CD4-positive, alpha-beta T cell (primary cell): Measurements from ENCODE around the gene TMBIM1. TPM values are rescaled to one million over a fixed set of nuclear protein-coding genes. Genes with fewer than 3 reads are reported as not detected.
A peak's percentile ranks its signal among the peaks of the same experiment; 100 is the strongest.

Experiments used
- ATAC-seq: fragments of 200-7000 bp; cut with Tn5 transposase; one replicate; pipeline ENCODE4 v1.10.0; 2022; ENCODE audit warnings: mild to moderate bottlenecking; ENCODE audit not compliant: poor library complexity
- CTCF ChIA-PET: fragments of 350-600 bp; sonication (Branson Sonifier 250); formaldehyde crosslinking; loops from one replicate; lab custom pipeline; 2021; ENCODE audit warnings: antibody characterized with exemption, inconsistent platforms; lab: Charles Lee
- POLR2A ChIA-PET: fragments of 350-600 bp; sonication (Branson Sonifier 250); formaldehyde crosslinking; loops from one replicate; lab custom pipeline; 2021; ENCODE audit warnings: antibody characterized with exemption, inconsistent platforms; lab: Charles Lee
- DNase-seq, 14 experiments: peaks; one replicate each; pipeline ENCODE4 v3.0.0-alpha.2; 2013 to 2020; ENCODE audit warnings: mixed read lengths in 2 of 14
- H3K27ac ChIP-seq, 2 donors: one replicate each; pipeline versions ENCODE4 v1.5.1 to v1.7.0; 2013; ENCODE audit warnings: low read length in 2 of 2, low read depth in 1 of 2, mild to moderate bottlenecking in 1 of 2
- H3K27me3 ChIP-seq, 2 experiments: 1 replicate in 1 of 2; 2 replicates in 1 of 2; pipeline versions ENCODE4 v1.6.1 to v1.7.0; 2013; ENCODE audit warnings: low read length in 2 of 2, control low read depth in 1 of 2, mild to moderate bottlenecking in 1 of 2, moderate library complexity in 1 of 2; ENCODE audit not compliant: insufficient read depth in 2 of 2, control insufficient read depth in 1 of 2
- H3K36me3 ChIP-seq: one replicate; pipeline ENCODE4 v1.6.1; 2013; ENCODE audit warnings: low read length, control low read depth; ENCODE audit not compliant: insufficient read depth
- H3K4me1 ChIP-seq: one replicate; pipeline ENCODE4 v1.6.1; 2013; ENCODE audit warnings: low read length, control low read depth; ENCODE audit not compliant: insufficient read depth
- H3K4me3 ChIP-seq: one replicate; pipeline ENCODE4 v1.5.1; 2013; ENCODE audit warnings: mild to moderate bottlenecking, low read length, moderate library complexity
- H3K9me3 ChIP-seq, 2 experiments: 1 replicate in 1 of 2; 2 replicates in 1 of 2; pipeline versions ENCODE4 v1.6.1 to v1.7.0; 2013; ENCODE audit warnings: low read length in 2 of 2, mild to moderate bottlenecking in 2 of 2, control low read depth in 1 of 2, moderate library complexity in 1 of 2; ENCODE audit not compliant: control insufficient read depth in 1 of 2, insufficient read depth in 1 of 2
- H3K27ac Mint-ChIP-seq: one replicate; pipeline ENCODE4 v1.8.0; 2020; ENCODE audit warnings: mixed read lengths
- H3K27me3 Mint-ChIP-seq: one replicate; pipeline ENCODE4 v1.8.0; 2021; ENCODE audit warnings: mixed read lengths
- H3K36me3 Mint-ChIP-seq: one replicate; pipeline ENCODE4 v1.8.0; 2021; ENCODE audit warnings: low read depth, mixed read lengths
- H3K4me1 Mint-ChIP-seq: one replicate; pipeline ENCODE4 v1.8.0; 2021; ENCODE audit warnings: low read depth, mixed read lengths
- H3K4me3 Mint-ChIP-seq: one replicate; pipeline ENCODE4 v1.8.0; 2020; ENCODE audit warnings: mild to moderate bottlenecking, mixed read lengths
- H3K9me3 Mint-ChIP-seq: one replicate; pipeline ENCODE4 v1.8.0; 2020; ENCODE audit warnings: mixed read lengths
- intact Hi-C, 2 experiments: fragments of 100-400 bp; cut with DNase I in 1 of 2; cut with micrococcal nuclease in 1 of 2; formaldehyde crosslinking; loops; one replicate each; pipeline versions ENCODE4 v1.15.1 to v1.9.0; 2023 to 2025; cut with DNase I, micrococcal nuclease
- total RNA-seq, 174 experiments: library from RNA in 2 of 174; stranded (reverse) in 2 of 174; gene quantifications; one replicate each; pipeline ENCODE4 v1.2.3 and lab custom pipeline; 2021 to 2026
- TF ChIP-seq, protein P1 (sequence below): fragments of 200-600 bp; IDR thresholded peaks from one replicate; pipeline ENCODE4 v1.8.0; 2022; ENCODE audit warnings: antibody characterized with exemption, mild to moderate bottlenecking

TMBIM1 gene
- total RNA-seq, 2 experiments from 2014 or later: 99.2 to 102 TPM

DNA sequence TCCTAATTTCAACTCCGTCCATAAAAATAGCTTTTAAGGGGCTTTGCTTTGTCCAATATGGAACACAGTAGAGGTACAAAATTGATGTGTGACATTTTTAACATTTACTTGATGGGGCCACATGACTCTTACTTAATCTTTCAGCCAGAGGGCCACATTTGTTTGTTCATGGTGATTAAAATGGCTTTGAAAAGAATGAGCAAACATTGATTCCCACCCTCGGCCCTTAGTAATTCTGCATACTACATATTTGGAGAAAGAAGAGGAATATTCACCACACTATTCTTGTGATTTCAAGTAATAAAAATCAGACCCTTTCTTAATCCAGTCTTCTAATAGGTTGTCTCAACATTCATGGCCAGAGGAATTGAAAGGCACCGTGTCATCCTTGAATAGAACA lies 57.8 kb downstream of the TMBIM1 start:
- POLR2A ChIA-PET: interaction anchor here (0.7 to 1.4 kb wide), 2 partner anchors 13 to 425 kb away, joined by 3 to 5 read pairs; partner anchors contain the start of genes BCS1L and ZNF142
- Histone ChIP-seq H3K27me3 (no peaks in the 10 kb centered on the region), H3K4me1 (peaks cover 29% of the 10 kb centered on the region), H3K36me3 (peaks cover 94% of the 10 kb centered on the region), H3K27ac (no peak overlapping the region), H3K9me3 (no peaks in the 10 kb centered on the region), H3K4me3 (no peak overlapping the region)
- TF ChIP-seq, protein P1, sequence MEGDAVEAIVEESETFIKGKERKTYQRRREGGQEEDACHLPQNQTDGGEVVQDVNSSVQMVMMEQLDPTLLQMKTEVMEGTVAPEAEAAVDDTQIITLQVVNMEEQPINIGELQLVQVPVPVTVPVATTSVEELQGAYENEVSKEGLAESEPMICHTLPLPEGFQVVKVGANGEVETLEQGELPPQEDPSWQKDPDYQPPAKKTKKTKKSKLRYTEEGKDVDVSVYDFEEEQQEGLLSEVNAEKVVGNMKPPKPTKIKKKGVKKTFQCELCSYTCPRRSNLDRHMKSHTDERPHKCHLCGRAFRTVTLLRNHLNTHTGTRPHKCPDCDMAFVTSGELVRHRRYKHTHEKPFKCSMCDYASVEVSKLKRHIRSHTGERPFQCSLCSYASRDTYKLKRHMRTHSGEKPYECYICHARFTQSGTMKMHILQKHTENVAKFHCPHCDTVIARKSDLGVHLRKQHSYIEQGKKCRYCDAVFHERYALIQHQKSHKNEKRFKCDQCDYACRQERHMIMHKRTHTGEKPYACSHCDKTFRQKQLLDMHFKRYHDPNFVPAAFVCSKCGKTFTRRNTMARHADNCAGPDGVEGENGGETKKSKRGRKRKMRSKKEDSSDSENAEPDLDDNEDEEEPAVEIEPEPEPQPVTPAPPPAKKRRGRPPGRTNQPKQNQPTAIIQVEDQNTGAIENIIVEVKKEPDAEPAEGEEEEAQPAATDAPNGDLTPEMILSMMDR: no peak
- Mint-ChIP-seq H3K4me3 (no peak overlapping the region), H3K27me3 (no peaks in the 10 kb centered on the region), H3K4me1 (peaks cover 37% of the 10 kb centered on the region), H3K36me3 (peaks cover 92% of the 10 kb centered on the region), H3K9me3 (no peaks in the 10 kb centered on the region), H3K27ac (no peak overlapping the region)
- CTCF ChIA-PET: no interaction called here
- DNase-seq (no peak), ATAC-seq (no peak)
- intact Hi-C loops: no loop called here

DNA sequence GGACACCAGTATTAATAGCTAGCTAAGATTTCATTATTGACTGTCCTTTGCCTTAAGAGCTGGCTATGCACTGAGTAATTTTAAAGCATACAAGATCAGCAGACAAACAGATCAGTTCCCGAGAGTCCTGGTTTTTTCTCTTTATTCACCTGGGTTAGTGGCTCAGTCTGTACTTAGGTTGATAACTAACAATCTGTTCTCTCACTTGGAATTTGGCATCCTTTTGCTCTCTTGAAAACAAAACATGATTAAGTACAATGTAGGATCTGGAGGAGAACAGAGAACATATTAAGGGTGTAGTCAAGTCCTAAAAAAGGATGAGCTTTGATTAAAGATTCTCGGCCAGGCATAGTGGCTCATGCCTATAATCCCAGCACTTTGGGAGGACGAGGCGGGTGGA lies 58.8 kb downstream of the TMBIM1 start:
- Mint-ChIP-seq H3K27ac (peak overlapping the region; percentile 55), H3K27me3 (no peaks in the 10 kb centered on the region), H3K4me3 (no peak overlapping the region), H3K4me1 (peaks cover 47% of the 10 kb centered on the region), H3K9me3 (no peaks in the 10 kb centered on the region), H3K36me3 (peaks cover 92% of the 10 kb centered on the region)
- TF ChIP-seq, protein P1: no peak
- Histone ChIP-seq H3K27ac (no peak overlapping the region), H3K4me3 (no peak overlapping the region), H3K9me3 (no peaks in the 10 kb centered on the region), H3K4me1 (peaks cover 32% of the 10 kb centered on the region), H3K27me3 (no peaks in the 10 kb centered on the region), H3K36me3 (peaks cover 91% of the 10 kb centered on the region)
- ATAC-seq: no peak
- ChIA-PET CTCF (no interaction called here), POLR2A (interaction anchor here (0.8 to 1.4 kb wide), 2 partner anchors 12 to 51 kb away, joined by 4 to 5 read pairs; no protein-coding TSS in a partner anchor)
- intact Hi-C loops: loop anchor here in 1 of 2 experiments (2.0 kb wide), 1 partner anchor 15 kb away; no protein-coding TSS in a partner anchor
- no peak for DNase-seq

DNA sequence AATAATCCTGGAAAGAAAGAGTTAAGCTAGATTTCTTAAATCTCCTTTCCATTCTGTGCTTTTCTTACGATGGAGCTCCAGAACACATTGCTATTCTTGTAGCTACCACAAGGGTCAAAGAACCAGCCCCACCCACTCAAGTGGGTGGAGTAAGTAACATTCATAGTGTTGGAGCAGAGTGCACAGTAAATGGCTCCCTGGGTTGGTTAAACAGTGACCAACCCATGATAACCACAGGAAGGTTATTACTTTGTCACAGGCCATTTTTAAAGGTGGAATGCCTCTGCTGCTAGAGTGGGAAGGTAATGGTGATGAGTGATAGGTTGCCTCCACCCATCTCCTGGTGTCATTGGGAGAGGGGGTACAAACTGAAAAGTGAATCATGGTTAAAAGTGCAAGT lies 61.4 kb downstream of the TMBIM1 start:
- Histone ChIP-seq H3K9me3 (no peaks in the 10 kb centered on the region), H3K27ac (peak overlapping the region; percentile 51 to 60), H3K27me3 (no peaks in the 10 kb centered on the region), H3K4me3 (no peak overlapping the region), H3K4me1 (peaks cover 55% of the 10 kb centered on the region), H3K36me3 (peaks cover 84% of the 10 kb centered on the region)
- peak in 5 of 14 experiments; percentile 12 to 70 (median 59) for DNase-seq
- H3K27me3 Mint-ChIP-seq: no peaks in the 10 kb centered on the region
- H3K4me1 Mint-ChIP-seq: peaks cover 68% of the 10 kb centered on the region
- TF ChIP-seq, protein P1: peak; percentile 26
- ChIA-PET POLR2A (interaction anchor here (1.0 to 7.8 kb wide), 4 partner anchors 8 to 55 kb away, joined by 3 to 64 read pairs (median 5); partner anchors contain the start of genes AAMP, ARPC2 and PNKD), CTCF (interaction anchor here (0.7 to 1.8 kb wide), 6 partner anchors 8 to 39 kb away, joined by 3 to 9 read pairs (median 4); partner anchors contain the start of genes AAMP and PNKD)
- intact Hi-C loops: no loop called here
- peaks cover 92% of the 10 kb centered on the region for H3K36me3 Mint-ChIP-seq
- peak overlapping the region; percentile 37 for H3K4me3 Mint-ChIP-seq
- ATAC-seq: peak; percentile 55
- peak overlapping the region; percentile 91 for H3K27ac Mint-ChIP-seq
- no peaks in the 10 kb centered on the region for H3K9me3 Mint-ChIP-seq
